ENCODE data around the gene UBE2Q2. TPM values are rescaled to one million over a fixed set of nuclear protein-coding genes. Genes with fewer than 3 reads are reported as not detected.
A peak's percentile ranks its signal among the peaks of the same experiment; 100 is the strongest.

The UBE2Q2 gene
- total RNA-seq, 1 experiment from 2014 or later: 18.1 TPM

DNA sequence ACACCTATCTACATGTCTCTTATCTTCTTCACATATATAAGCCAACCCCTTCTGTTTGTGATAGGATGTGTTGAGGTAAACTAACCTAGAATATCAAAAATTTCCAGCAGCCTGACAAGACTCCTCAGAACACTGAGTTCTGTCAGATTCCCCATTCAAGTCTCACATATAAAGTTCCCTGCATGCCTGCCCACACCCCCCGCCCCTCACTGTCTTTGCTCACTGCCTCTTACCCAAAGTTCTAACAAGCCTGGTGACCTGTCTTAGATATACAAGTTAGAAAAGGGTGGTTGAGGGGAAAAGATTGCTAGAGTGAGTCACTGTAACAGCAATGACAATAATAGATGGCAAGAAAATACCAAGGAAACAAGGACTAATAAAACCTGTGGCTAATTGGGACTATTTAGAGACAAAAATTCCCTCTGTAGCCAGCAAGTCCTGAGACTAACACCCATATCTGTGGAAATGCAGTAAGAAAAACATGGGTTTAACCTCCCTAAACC is 100.5 kb downstream of the UBE2Q2 start:
- ChIA-PET CTCF (no interaction called here), POLR2A (ENCODE audit: low non-redundant PET) (no interaction called here)
- DNase-seq (ENCODE audit: low spot score): no peak
- no peak for TF ChIP-seq EZH2 (IDR thresholded peaks at IDR 0.05; ENCODE audit: borderline replicate concordance, low read depth, low read length, poor library complexity, severe bottlenecking)
- TF ChIP-seq, protein P1, sequence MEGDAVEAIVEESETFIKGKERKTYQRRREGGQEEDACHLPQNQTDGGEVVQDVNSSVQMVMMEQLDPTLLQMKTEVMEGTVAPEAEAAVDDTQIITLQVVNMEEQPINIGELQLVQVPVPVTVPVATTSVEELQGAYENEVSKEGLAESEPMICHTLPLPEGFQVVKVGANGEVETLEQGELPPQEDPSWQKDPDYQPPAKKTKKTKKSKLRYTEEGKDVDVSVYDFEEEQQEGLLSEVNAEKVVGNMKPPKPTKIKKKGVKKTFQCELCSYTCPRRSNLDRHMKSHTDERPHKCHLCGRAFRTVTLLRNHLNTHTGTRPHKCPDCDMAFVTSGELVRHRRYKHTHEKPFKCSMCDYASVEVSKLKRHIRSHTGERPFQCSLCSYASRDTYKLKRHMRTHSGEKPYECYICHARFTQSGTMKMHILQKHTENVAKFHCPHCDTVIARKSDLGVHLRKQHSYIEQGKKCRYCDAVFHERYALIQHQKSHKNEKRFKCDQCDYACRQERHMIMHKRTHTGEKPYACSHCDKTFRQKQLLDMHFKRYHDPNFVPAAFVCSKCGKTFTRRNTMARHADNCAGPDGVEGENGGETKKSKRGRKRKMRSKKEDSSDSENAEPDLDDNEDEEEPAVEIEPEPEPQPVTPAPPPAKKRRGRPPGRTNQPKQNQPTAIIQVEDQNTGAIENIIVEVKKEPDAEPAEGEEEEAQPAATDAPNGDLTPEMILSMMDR (conservative IDR thresholded peaks at IDR 0.05; ENCODE audit: low read depth, low read length): no peak
- H3K27ac ChIP-seq (ENCODE audit: low read depth, low read length, poor library complexity, severe bottlenecking): no peak overlapping the region
- intact Hi-C loops (cut with micrococcal nuclease; ENCODE audit: unreplicated experiment): no loop called here
- peaks cover 1% of the 10 kb centered on the region for H3K36me3 ChIP-seq (ENCODE audit: insufficient read depth, low read length, poor library complexity, severe bottlenecking)
- H3K27me3 ChIP-seq (replicated peaks; ENCODE audit: insufficient read depth, low read depth, low read length, poor library complexity): no peaks in the 10 kb centered on the region
- no peak overlapping the region for H3K4me3 ChIP-seq (ENCODE audit: low read depth, low read length, poor library complexity, severe bottlenecking)
- no peaks in the 10 kb centered on the region for H3K9me3 ChIP-seq (ENCODE audit: low read depth, low read length, poor library complexity, severe bottlenecking)
- BruUV-seq (replicated peaks): no TSS peak
- H3K4me1 ChIP-seq (ENCODE audit: insufficient read depth, low read length, poor library complexity, severe bottlenecking): no peaks in the 10 kb centered on the region

DNA sequence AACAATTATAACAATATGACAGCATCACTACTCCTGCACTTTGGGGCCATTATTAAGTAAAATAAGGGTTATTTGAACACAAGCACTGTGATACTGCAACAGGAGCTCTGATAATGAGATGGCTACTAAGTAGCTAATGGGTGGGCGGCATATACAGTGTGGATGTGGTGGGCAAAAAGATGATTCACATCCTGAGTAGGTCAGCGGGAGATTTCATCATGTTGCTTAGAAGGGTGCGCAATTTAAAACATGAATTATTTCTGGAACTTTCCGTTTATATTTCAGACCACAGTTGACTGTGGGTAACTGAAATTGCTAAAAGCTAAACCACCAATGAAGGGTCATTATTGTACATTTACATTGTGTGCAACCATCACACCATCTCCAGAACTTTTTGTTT is 102.7 kb downstream of the UBE2Q2 start:
- no TSS peak for BruUV-seq (replicated peaks)
- no peaks in the 10 kb centered on the region for H3K36me3 ChIP-seq (ENCODE audit: insufficient read depth, low read length, poor library complexity, severe bottlenecking)
- no peak overlapping the region for H3K4me3 ChIP-seq (ENCODE audit: low read depth, low read length, poor library complexity, severe bottlenecking)
- ChIA-PET POLR2A (ENCODE audit: low non-redundant PET) (no interaction called here), CTCF (no interaction called here)
- no peaks in the 10 kb centered on the region for H3K9me3 ChIP-seq (ENCODE audit: low read depth, low read length, poor library complexity, severe bottlenecking)
- peak; percentile 44 for DNase-seq (ENCODE audit: low spot score)
- no peaks in the 10 kb centered on the region for H3K27me3 ChIP-seq (replicated peaks; ENCODE audit: insufficient read depth, low read depth, low read length, poor library complexity)
- H3K27ac ChIP-seq (ENCODE audit: low read depth, low read length, poor library complexity, severe bottlenecking): no peak overlapping the region
- intact Hi-C loops (cut with micrococcal nuclease; ENCODE audit: unreplicated experiment): no loop called here
- TF ChIP-seq, protein P1 (conservative IDR thresholded peaks at IDR 0.05; ENCODE audit: low read depth, low read length): no peak
- TF ChIP-seq EZH2 (IDR thresholded peaks at IDR 0.05; ENCODE audit: borderline replicate concordance, low read depth, low read length, poor library complexity, severe bottlenecking): no peak
- H3K4me1 ChIP-seq (ENCODE audit: insufficient read depth, low read length, poor library complexity, severe bottlenecking): no peaks in the 10 kb centered on the region

DNA sequence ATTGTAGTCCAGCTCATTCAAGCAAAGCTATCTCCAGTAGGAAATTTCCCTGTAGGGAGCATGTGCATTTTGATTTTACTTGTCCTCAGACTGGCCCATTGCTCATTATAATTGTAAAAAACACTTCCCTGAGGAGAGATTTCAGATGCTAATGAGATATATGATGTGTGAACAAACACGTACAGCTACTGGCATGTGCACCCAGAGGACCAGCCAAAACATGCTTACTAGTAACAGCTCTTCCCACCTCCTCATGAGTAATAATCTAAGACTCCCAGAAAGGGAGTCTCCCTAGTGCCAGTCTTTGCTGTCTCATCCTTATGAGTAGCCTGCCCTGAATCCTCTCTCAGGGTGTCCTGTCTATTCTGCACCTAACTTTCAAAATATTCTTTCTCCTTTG is 103.8 kb downstream of the UBE2Q2 start:
- peak; percentile 52 for DNase-seq (ENCODE audit: low spot score)
- TF ChIP-seq, protein P1 (conservative IDR thresholded peaks at IDR 0.05; ENCODE audit: low read depth, low read length): no peak
- no peak for TF ChIP-seq EZH2 (IDR thresholded peaks at IDR 0.05; ENCODE audit: borderline replicate concordance, low read depth, low read length, poor library complexity, severe bottlenecking)
- no peaks in the 10 kb centered on the region for H3K36me3 ChIP-seq (ENCODE audit: insufficient read depth, low read length, poor library complexity, severe bottlenecking)
- no peak overlapping the region for H3K27ac ChIP-seq (ENCODE audit: low read depth, low read length, poor library complexity, severe bottlenecking)
- ChIA-PET POLR2A (ENCODE audit: low non-redundant PET) (no interaction called here), CTCF (no interaction called here)
- H3K27me3 ChIP-seq (replicated peaks; ENCODE audit: insufficient read depth, low read depth, low read length, poor library complexity): no peaks in the 10 kb centered on the region
- intact Hi-C loops (cut with micrococcal nuclease; ENCODE audit: unreplicated experiment): no loop called here
- no TSS peak for BruUV-seq (replicated peaks)
- H3K4me1 ChIP-seq (ENCODE audit: insufficient read depth, low read length, poor library complexity, severe bottlenecking): no peaks in the 10 kb centered on the region
- H3K9me3 ChIP-seq (ENCODE audit: low read depth, low read length, poor library complexity, severe bottlenecking): no peaks in the 10 kb centered on the region
- no peak overlapping the region for H3K4me3 ChIP-seq (ENCODE audit: low read depth, low read length, poor library complexity, severe bottlenecking)

Measured in A673 (cell line).